Naive thymus-derived CD8-positive, alpha-beta T cell (primary cell): ENCODE results near the gene ZFTA. TPM values are rescaled to one million over a fixed set of nuclear protein-coding genes. Genes with fewer than 3 reads are reported as not detected.

Experiments used
- ATAC-seq, 2 donors: fragments of 150-1000 bp; cut with Tn5 transposase in 1 of 2; sonication (Bioruptor Pico), chemical (Tn5 transposase) in 1 of 2; 1 replicate in 1 of 2; 2 replicates in 1 of 2; pipeline ENCODE4 v1.10.0; 2021; ENCODE audit warnings: mild to moderate bottlenecking in 2 of 2, moderate library complexity in 2 of 2
- POLR2A ChIA-PET: fragments of 350-600 bp; sonication (Branson Sonifier 250); formaldehyde crosslinking; loops from one replicate; lab custom pipeline; 2021; ENCODE audit warnings: antibody characterized with exemption; lab: Charles Lee
- DNase-seq, 10 donors: peaks; one replicate each; pipeline versions ENCODE4 v3.0.0 to v3.0.0-alpha.2; 2020 to 2022
- H3K27ac Mint-ChIP-seq, 10 donors: one replicate each; pipeline ENCODE4 v1.8.0; 2020 to 2022; ENCODE audit warnings: mild to moderate bottlenecking in 10 of 10, mixed read lengths in 10 of 10, moderate library complexity in 4 of 10, inconsistent platforms in 1 of 10
- H3K27me3 Mint-ChIP-seq, 5 donors: one replicate each; pipeline ENCODE4 v1.8.0; 2021 to 2022; ENCODE audit warnings: mixed read lengths in 5 of 5
- H3K36me3 Mint-ChIP-seq, 3 donors: one replicate each; pipeline ENCODE4 v1.8.0; 2020 to 2022; ENCODE audit warnings: mixed read lengths in 3 of 3, mild to moderate bottlenecking in 2 of 3, inconsistent platforms in 1 of 3
- H3K4me1 Mint-ChIP-seq, 4 donors: one replicate each; pipeline ENCODE4 v1.8.0; 2021 to 2022; ENCODE audit warnings: mixed read lengths in 4 of 4
- H3K4me3 Mint-ChIP-seq, 10 donors: one replicate each; pipeline ENCODE4 v1.8.0; 2020 to 2022; ENCODE audit warnings: mild to moderate bottlenecking in 10 of 10, mixed read lengths in 10 of 10, moderate library complexity in 6 of 10, inconsistent platforms in 1 of 10
- H3K9me3 Mint-ChIP-seq, 9 donors: one replicate each; pipeline ENCODE4 v1.8.0; 2020 to 2022; ENCODE audit warnings: mixed read lengths in 9 of 9, mild to moderate bottlenecking in 3 of 9, inconsistent platforms in 1 of 9, moderate library complexity in 1 of 9
- polyA plus RNA-seq, 3 donors: library from polyadenylated mRNA; unstranded; fragments of 300-500 nt; fragmentation: Illumina TruSeq; gene quantifications; one replicate each; pipeline ENCODE4 v1.2.3, GENCODE V29; 2021
- total RNA-seq, 8 experiments: library from RNA in 2 of 8; stranded (reverse) in 2 of 8; gene quantifications; one replicate each; pipeline ENCODE4 v1.2.3 and lab custom pipeline; 2021 to 2026

ZFTA gene
- total and polyA plus RNA-seq, 5 experiments from 2014 or later, result 0.09 to 7.4 (median 0.56) TPM

- no peak overlapping the region for H3K27ac Mint-ChIP-seq
- ATAC-seq (no peak), DNase-seq (no peak)
- POLR2A ChIA-PET, result no interaction called here
- no peaks in the 10 kb centered on the region for H3K4me1 Mint-ChIP-seq
- no peaks in the 10 kb centered on the region for H3K36me3 Mint-ChIP-seq
- H3K27me3 Mint-ChIP-seq, result no peaks in the 10 kb centered on the region
- H3K4me3 Mint-ChIP-seq, result no peak overlapping the region
- no peaks in the 10 kb centered on the region for H3K9me3 Mint-ChIP-seq
Measured at GRCh38 chr11:63729326-63729725, 39.2 kb downstream of the ZFTA start.

GRCh38 chr11:63720611-63721010 is 48.0 kb downstream of the ZFTA start:
- Mint-ChIP-seq H3K4me3 (no peak overlapping the region), H3K27me3 (no peaks in the 10 kb centered on the region), H3K4me1 (peaks cover 0 to 6% (median 1%) of the 10 kb centered on the region in 4 donors), H3K9me3 (no peaks in the 10 kb centered on the region), H3K27ac (no peak overlapping the region), H3K36me3 (peaks cover 0 to 3% (median 0%) of the 10 kb centered on the region in 3 donors)
- DNase-seq (no peak), ATAC-seq (no peak)
- POLR2A ChIA-PET, result no interaction called here

GRCh38 chr11:63719987-63720386 is 48.6 kb downstream of the ZFTA start:
- H3K36me3 Mint-ChIP-seq, result peaks cover 0 to 3% (median 0%) of the 10 kb centered on the region in 3 donors
- no peak overlapping the region for H3K4me3 Mint-ChIP-seq
- ATAC-seq, result no peak
- H3K9me3 Mint-ChIP-seq, result no peaks in the 10 kb centered on the region
- no peak for DNase-seq
- H3K4me1 Mint-ChIP-seq, result peaks cover 0 to 6% (median 1%) of the 10 kb centered on the region in 4 donors
- POLR2A ChIA-PET, result no interaction called here
- no peaks in the 10 kb centered on the region for H3K27me3 Mint-ChIP-seq
- H3K27ac Mint-ChIP-seq, result no peak overlapping the region

- DNase-seq (no peak), ATAC-seq (no peak)
- H3K27me3 Mint-ChIP-seq, result no peaks in the 10 kb centered on the region
- peak overlapping the region in 1 of 10 donors; percentile 15 for H3K27ac Mint-ChIP-seq
- H3K36me3 Mint-ChIP-seq, result peaks cover 0 to 7% (median 0%) of the 10 kb centered on the region in 3 donors
- peaks cover 0 to 6% (median 2%) of the 10 kb centered on the region in 4 donors for H3K4me1 Mint-ChIP-seq
- H3K9me3 Mint-ChIP-seq, result no peaks in the 10 kb centered on the region
- POLR2A ChIA-PET, result no interaction called here
- H3K4me3 Mint-ChIP-seq, result no peak overlapping the region
Measured at GRCh38 chr11:63719001-63719400, 49.6 kb downstream of the ZFTA start.

Other genes starting within 250 kb of the ZFTA start
- 10 to 100 TPM; 97.8 to 99.8 TPM for gene PLAAT4, start 232.0 kb downstream of the ZFTA start, total RNA-seq
- gene PLAAT4, start 232.0 kb downstream of the ZFTA start, polyA plus RNA-seq, result 100 to 1,000 TPM; 460 to 532 (median 464) TPM
- gene PLAAT2, start 205.4 kb downstream of the ZFTA start, total RNA-seq, result not detected
- gene PLAAT2, start 205.4 kb downstream of the ZFTA start, polyA plus RNA-seq, result under 1 TPM; 0.39 to 0.69 (median 0.49) TPM
- 1 to 10 TPM; 1.7 to 3.3 TPM for gene PLAAT3, start 154.3 kb downstream of the ZFTA start, total RNA-seq
- 10 to 100 TPM in 1 of 3 donors, 1 to 10 TPM in 2; 7.6 to 28.7 (median 8.6) TPM for gene PLAAT3, start 154.3 kb downstream of the ZFTA start, polyA plus RNA-seq
- 10 to 100 TPM; 36.2 to 37.5 TPM for gene ATL3, start 97.4 kb downstream of the ZFTA start, total RNA-seq
- gene ATL3, start 97.4 kb downstream of the ZFTA start, polyA plus RNA-seq, result 10 to 100 TPM; 17.1 to 27.0 (median 19.4) TPM
- 10 to 100 TPM; 39.0 to 41.7 TPM for gene RTN3, start 87.3 kb downstream of the ZFTA start, total RNA-seq
- gene RTN3, start 87.3 kb downstream of the ZFTA start, polyA plus RNA-seq, result 10 to 100 TPM; 28.0 to 43.1 (median 35.9) TPM
- 10 to 100 TPM; 11.0 to 13.0 TPM for gene SPINDOC, start 44.7 kb upstream of the ZFTA start, total RNA-seq
- gene SPINDOC, start 44.7 kb upstream of the ZFTA start, polyA plus RNA-seq, result under 1 TPM; 0.47 to 0.66 (median 0.49) TPM
- 10 to 100 TPM; 64.8 to 74.5 TPM for gene MARK2, start 70.3 kb upstream of the ZFTA start, total RNA-seq
- 10 to 100 TPM; 37.0 to 57.0 (median 40.3) TPM for gene MARK2, start 70.3 kb upstream of the ZFTA start, polyA plus RNA-seq
- gene RCOR2, start 148.4 kb upstream of the ZFTA start, total RNA-seq, result not detected
- gene RCOR2, start 148.4 kb upstream of the ZFTA start, polyA plus RNA-seq, result under 1 TPM in 1 of 3 donors, not detected in 2; 0.14 TPM
- 10 to 100 TPM; 24.2 to 28.0 TPM for gene NAA40, start 170.2 kb upstream of the ZFTA start, total RNA-seq
- gene NAA40, start 170.2 kb upstream of the ZFTA start, polyA plus RNA-seq, result 10 to 100 TPM in 2 of 3 donors, 1 to 10 TPM in 1; 6.2 to 14.6 (median 11.7) TPM
- 10 to 100 TPM; 94.9 to 95.2 TPM for gene COX8A, start 205.8 kb upstream of the ZFTA start, total RNA-seq
- gene COX8A, start 205.8 kb upstream of the ZFTA start, polyA plus RNA-seq, result 100 to 1,000 TPM; 319 to 428 (median 392) TPM
- 10 to 100 TPM; 69.6 to 75.8 TPM for gene OTUB1, start 217.7 kb upstream of the ZFTA start, total RNA-seq
- gene OTUB1, start 217.7 kb upstream of the ZFTA start, polyA plus RNA-seq, result 100 to 1,000 TPM; 109 to 121 (median 115) TPM